GM18858 (cell line): ENCODE results near the gene JAKMIP1.

Experiments
- ATAC-seq: cut with Tn5 transposase; IDR thresholded peaks from one replicate; pipeline ENCODE4 v1.9.1; 2021; ENCODE audit not compliant: unreplicated experiment

The JAKMIP1 gene

DNA sequence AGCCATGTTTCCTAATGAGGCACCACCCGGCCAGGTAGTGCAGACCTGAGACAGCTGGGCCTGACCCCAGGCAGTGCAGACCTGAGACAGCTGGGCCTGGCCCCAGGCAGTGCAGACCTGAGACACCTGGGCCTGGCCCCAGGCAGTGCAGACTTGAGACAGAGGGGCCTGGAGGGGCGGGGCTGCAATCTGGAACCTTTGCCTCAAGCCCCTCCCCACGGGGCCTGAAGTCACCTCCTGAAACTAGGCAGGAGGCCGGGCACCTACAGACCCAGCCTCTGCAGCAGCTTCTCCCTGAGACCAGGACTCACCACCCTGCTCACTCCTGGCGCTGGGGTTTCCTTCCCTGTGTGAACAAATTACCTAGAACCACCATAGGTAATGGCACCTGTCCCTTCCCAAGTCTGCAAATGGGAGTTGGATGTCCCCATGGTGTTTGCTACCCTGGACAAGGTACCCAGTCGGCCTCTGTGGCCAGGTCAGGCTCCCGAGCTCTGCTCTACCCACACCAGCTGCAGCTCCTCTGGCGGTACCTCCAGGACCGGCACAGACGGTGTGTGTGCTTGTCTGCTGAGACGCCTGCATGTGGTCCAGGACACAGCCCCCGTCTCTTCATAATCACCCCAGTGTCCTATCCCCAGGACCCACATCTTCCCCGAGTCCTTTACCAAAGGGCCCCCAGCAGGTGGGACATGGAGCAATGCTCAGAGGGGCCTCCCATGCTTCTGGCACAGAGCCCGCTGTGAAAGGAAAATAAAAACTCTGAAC lies 129.0 kb downstream of the JAKMIP1 start:
- ATAC-seq = no peak

DNA sequence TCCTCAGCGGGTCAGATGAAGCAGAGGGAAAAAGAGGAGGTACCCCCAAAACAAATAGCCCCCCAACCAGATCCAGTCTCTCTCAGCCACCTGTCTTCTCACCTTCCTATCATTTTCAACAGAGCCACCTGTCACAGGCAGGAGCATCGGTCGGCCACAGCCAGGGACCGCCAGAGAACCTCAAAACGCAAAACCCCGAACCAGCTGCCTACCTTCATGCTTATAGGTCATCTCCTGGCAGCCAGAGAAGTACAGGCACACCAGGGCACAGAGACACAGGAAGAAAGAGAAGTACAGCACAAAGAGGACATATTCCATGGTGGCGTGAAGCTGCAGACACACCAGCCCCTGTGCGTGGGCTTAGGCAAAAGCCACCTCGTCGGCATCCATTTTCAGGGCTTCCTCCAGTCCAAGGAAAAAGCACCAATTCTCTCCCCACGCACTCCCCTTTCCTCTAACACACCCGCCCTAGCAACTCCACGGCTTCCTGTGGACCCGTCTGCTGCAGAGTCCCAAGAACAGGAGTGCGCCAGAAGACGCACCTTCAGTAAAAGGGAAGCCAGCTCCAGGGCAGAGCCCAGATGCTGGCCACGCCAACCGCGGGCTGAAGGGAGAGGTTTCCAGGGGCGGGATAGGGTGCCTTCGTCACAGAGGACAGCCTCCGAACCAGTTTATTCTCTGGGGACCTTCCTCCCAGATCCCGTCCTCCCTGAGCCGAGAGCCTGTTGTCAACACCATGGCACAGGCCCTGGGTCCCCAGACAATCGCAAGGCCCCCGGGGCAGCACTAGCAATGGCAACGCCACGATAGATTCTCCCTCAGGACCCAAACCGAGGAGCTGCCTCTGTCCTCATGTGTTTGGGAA lies 130.3 kb downstream of the JAKMIP1 start:
- ATAC-seq = no peak

DNA sequence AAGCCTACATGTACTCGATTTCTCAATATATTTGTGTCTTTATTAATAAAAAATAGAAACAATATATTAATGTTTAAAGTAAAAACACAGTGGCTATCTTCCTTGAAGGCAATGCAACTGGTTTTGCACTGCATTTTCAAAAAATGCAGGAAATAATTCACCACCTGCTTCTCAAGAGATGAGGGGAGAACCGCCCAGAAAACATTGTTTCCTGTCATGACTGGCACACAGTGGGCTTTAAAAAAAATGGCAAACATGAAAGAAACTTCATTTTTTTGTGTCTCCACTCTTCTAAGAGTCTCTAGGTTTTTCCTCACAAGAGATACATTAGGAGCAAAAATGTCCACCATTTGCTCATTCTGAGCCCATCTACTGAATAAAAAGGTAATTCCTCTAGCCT lies 131.4 kb downstream of the JAKMIP1 start:
- ATAC-seq = no peak

DNA sequence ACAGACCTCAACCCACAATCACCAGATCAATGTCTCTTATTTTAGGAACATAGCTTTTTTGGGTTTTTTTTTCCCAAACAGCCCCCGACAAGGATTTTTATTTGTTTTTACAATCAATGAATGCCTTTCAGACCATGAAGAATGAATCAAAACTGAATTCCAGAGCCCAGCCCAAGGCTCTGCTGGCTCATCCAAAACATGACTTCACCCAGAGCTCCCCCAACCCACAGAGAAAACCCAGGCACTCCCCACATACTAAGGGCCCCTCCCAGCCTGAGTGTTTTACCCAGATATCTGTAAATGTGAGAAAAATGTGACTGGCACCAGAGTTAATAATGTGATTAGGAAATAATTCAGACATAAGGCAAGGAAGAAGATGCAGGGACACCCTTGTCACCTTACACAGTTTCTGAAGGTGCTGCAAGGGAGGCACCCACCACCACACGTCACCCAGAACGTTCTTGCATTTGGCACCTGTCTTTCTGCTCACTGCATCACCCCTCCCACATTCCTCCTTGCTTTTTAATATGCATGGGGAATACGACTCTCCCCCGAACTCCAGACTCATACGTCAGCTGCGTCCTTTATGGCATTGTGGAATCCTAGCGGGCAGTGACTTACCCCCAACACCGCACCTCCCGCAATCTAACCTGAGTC lies 134.3 kb downstream of the JAKMIP1 start:
- no peak for ATAC-seq

DNA sequence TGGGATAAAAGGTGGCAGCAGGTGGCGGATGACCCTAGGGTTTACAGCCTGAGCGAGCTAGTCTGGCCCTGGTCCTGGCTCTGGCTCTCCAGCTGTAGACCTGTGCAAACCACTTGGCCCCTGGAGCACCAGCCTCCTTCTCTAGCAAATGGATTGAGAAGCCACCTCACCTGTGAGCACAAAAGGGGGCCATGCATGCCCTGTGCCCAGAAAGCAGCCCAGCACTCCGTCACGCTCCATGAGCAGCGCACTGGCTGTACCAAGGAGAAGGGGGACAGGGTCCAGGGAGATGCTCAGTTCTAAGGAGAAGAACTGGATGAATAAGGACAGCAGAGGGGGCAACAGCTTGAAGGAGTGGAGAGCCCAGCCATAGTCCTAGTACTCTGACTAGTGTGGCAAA lies 135.2 kb downstream of the JAKMIP1 start:
- no peak for ATAC-seq

DNA sequence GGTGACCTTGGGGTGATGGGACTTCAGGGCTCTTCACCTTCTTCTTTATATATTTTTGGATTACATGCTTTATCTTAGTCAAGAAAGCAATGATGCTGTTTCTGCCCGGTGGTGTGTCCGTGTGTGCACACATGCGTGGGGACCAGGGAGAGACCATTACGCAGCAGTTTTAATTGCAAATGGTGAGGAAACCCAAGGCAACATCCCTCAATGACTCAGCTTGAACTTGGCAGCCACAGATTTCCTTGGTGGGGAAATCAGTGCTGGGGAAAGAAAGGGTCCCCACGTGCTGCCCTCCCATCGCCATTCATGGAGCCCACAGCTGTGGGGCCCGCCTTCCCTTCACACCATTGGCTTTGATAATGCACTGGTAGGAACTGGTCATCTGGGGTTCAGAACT lies 136.0 kb downstream of the JAKMIP1 start:
- ATAC-seq = no peak

DNA sequence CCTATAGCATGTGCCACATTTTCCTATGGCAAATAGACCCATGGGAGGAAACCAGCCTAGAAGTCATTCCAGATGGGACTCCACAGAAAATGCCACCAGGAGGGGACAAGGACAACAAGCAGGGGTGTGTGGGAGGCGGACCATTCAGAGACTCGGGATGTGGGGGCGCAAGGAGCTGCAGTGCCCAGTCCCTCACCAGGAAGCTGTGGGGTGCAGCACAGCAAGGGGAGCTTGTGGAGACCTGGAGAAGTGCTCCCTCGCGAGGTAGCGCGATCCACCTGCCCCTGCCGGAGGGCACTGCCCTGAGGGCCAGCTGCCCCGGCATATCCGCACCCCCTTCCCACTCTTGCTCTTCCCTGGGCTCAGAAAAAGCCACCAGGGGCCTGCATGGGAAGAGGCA lies 136.7 kb downstream of the JAKMIP1 start:
- no peak for ATAC-seq

DNA sequence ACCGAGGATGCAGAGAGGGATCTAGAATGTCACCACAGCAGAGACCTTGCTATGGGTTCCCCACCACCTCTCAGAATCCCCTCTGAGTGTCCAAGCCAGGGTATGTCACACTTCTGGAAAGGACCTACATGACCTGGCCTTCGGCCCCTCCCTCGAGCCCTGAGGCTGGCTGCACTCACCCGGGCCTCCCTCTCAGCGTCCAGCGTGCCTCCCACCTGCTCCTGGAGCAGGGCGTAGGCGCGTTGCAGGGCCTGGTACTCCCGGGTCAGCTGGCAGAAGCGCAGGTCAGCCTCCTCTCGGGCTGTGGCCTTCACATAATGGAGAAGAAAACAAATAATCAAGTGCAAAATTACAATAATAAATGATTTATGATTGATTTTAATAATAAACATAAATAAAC lies 138.2 kb downstream of the JAKMIP1 start:
- ATAC-seq = no peak

DNA sequence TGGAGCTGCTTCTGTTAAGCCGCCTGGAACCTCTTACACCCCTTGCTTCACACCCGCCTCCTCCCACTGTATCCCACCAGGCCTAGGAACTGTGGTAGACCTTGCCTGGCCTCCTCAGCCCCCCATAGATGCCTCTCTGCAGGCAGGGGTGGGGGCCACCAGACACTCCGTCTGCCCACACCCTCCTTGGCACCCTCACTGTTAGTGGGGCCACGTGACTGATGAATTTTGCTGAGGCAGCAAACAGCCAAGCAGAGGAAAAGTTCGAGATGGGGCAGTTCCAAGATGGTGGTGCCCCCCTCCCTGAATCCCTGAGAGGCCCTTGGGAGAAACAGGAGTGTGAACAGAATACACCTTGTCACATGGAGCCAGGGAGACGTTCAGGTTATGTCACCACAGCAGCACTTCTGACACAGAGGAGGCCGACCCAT lies 141.0 kb downstream of the JAKMIP1 start:
- no peak for ATAC-seq

DNA sequence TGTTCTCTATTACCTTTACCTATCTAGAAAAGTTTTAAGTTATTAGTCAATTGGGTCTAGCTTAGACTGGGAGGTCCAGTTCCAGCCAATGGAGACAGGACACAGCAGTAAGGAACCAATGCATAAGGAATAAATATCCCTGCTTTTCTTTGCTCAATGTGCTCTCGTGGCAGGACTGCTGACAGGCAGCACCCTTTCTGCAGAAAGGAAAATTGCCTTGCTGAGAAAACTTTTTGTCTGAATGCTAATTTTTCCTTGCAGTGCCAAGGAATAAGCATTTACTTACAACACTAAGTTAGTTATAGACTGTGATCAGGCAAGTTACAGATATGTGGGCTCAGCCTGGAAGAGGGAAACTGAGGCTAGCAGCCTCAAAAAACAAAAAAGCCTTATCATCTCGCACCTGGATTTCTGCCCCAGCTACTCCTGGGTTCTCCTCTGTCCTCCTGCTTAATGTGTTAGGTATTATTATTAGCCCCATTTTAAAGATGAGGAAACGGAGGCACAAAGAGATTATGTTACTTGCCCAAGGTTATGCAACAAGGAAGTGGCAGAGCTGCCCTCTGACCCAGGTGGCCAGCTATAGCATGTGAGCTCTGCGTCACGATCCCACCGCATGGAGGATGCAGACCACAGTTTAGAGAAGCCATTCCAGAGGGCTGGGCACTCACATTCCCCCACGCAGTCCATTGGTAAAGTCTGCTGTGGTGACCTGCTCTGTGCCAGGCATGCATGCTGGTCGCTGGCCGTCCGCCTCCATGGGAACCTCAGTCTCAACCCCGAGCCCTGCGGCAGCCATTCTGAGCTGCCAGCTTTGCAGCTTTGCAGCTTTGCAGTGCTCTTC lies 141.6 kb downstream of the JAKMIP1 start:
- ATAC-seq = no peak

DNA sequence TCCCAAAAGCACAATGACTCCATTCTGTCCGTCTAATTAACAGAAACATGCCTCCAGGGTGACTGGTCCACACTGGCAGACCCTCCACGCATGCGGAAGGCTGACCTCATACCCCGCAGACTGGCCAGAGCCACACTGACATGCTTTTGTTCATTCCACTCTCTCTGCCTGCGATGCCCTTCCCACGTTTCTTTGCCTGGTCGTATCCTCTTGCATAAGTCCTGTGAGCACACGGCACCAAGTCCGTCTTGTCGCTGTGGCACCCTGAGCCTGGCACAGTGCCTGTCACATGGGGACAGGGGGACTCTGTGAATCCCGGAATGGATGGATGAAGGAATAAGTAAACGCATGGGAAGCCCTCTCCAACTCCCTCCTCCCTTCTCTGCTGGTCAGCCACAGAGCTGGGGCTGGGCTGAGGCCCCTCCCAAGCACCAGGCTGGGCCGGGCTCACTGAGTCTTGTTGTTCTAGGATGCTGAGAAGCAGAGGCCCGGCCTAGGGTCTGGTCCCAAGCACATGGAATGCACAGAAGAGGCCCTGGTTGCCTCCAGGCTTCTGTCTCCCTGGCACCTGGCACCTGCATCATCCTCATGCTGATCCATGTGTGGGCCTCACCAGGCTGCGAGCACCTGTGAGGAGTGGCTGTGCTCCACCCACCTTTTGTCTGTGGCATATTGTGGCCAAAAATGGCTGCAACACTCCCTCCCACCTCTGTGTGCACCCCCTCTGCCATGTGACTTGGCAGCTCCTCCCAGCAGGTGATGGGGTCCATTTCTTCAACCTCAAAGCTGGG lies 143.2 kb downstream of the JAKMIP1 start:
- no peak for ATAC-seq

DNA sequence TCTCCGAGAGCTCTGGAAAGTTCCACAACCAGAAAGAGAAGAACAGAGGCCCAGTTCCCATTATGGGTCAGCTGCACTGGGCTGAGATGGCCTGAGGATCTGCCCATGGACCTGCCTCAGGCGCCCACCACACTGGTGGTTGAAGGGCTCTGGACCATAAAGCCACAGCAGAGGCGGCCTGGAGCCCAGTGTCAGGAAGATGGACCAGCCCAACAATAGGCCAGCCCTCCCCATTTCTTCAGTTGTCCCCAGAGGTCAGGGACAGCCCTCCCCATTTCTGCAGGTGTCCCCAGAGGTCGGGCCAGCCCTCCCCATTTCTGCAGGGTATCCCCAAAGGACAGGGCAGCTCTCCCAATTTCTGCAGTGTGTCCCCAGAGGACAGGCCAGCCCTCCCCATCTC lies 144.9 kb downstream of the JAKMIP1 start:
- ATAC-seq = no peak

DNA sequence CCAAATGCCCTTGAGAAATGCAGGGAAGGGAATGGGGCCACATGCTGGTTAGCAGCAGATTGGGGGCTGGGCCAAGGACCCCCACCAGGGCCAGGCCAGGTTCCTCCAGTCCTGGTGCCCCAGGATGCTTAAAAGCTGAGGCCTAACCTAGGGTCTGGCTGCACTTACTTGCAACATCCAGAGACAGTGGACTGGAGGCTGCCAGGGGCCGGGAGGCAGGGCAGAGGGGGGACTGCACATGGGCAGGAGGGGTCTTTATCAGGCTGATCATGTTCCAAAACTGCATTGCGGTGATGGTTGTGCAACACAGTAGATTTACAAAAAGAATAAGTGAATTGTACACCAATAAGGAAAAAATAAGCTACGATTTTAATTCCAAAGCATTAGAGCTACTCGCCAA lies 145.3 kb downstream of the JAKMIP1 start:
- ATAC-seq = no peak

DNA sequence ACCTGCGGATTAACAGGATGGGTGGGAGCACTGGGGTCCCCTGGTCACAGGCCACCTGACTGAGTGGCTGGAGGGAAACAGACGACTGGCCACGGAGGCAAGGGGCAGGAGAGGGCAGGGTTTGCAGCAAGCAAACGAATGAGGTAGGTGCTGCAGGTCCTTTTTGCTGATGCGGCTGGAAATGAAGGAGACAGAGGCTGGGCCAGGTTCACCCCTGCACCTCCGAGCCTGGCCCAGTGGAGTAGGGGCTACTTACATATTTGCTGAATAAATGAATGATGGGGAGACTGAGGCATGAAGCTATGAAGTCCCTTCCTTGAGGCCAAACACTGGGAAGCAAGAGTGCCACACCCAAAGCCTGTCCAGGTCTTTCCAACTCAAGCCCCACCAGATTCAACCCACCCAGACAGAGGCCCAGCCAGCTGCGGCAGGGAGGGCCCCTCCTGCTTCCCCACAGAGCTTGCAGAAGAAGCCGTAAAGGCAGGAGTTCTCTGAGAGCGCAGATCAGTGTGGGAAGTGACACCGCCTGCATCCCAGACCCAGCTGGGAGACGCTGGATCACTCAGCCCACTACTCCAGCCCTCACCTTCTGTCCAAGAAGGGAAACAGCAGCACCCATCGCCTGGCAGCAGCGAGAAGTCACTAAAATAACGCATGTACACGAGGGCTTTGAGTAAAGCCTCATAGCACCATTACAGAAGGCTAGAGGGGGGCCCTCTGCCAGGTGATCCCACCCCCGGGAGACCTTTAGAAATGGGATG lies 146.0 kb downstream of the JAKMIP1 start:
- ATAC-seq = no peak

DNA sequence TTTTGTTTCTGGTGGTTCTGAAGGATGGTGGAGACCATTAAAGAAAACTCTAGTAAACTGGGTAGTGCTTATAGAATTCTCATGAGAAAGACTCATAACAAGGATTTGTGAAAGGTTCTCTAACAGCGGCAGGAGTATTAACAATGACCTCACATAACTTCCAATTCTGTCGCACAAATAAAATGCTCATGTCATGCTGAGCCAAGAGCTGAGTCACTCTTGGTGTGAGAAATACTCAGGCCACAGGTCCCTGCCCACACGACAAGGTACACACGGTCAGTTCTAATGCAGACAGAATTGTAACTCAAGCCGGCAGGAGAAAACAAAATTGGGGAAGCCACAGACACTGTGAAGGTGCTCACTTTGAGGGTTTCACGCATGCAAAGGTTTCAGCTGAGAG lies 147.7 kb downstream of the JAKMIP1 start:
- ATAC-seq = no peak

DNA sequence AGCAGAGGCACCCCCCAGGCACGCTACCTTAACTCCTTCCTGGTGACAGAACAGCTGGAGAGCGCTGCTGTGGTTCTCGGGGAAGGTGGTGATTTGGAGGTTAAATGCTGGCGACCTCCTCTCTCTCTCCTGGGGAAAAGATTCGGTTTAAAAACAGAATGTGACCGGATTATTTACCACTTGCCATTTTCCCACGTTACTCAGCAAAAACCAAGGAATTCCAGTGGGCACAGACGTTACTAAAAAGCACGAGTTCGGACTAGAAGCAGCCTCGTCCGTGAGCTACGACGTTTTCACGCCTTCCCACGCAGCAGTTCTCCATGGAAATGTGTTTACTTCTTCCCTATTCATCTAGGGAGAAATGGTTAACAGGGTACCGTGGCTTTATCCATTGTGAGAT lies 149.8 kb downstream of the JAKMIP1 start:
- ATAC-seq = no peak

DNA sequence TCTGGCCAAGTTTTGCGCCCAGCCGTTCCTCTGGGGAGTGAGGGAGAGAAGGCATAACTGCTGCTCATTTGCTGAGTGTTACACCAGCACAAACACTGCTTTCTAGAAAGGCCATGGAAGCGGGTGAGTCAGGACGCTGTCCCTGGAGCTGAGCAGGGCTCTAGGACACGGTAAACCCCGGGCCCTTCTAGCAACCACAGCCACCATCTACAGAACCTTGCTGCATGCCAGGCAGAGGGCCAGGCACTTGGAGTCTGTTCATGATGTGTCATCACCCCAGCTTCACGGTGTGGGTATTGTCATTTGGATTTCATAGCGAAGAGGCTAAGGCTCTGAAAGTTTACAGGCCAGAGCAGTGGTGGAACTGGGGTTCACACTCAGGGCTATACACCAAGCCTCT lies 150.4 kb downstream of the JAKMIP1 start:
- no peak for ATAC-seq

DNA sequence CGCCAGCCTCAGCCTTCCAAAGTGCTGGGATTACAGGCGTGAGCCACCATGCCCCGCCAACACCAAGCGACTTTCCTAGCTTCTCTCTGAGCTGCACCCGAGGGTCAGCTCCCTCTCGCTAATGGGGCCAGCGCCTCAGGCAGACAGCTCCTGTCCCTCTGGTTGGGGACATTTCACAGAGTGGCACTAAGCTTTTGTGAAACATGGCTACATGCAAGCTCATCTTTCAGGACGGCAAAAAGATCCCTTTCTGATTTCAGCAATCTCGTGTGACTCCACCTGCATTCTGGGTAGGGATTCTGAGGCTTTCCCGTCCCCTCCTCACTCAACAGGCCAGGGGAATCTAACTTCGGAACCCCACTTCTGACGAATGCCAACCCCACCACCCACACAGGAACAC lies 151.1 kb downstream of the JAKMIP1 start:
- ATAC-seq = no peak

DNA sequence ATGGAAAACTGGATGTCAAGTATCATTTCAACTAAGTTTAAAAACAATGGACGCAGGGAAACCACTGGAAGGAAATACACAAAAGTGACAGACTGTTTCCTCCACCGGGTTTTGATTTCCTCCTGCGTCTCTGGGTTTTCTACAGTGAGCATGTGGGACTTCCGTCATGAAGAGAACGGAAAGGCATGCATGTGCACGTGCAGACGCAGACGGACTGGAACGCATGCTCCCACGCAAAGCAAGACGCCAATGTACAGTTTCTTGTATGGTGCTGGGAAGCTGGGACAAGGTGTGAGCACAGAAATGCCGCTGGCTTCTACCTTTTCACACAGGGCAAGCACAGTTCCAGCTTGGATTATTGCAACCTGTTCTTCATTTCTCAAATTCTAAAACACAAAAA lies 151.8 kb downstream of the JAKMIP1 start:
- no peak for ATAC-seq
